ENCODE measurements around the gene PRR35.

DNA sequence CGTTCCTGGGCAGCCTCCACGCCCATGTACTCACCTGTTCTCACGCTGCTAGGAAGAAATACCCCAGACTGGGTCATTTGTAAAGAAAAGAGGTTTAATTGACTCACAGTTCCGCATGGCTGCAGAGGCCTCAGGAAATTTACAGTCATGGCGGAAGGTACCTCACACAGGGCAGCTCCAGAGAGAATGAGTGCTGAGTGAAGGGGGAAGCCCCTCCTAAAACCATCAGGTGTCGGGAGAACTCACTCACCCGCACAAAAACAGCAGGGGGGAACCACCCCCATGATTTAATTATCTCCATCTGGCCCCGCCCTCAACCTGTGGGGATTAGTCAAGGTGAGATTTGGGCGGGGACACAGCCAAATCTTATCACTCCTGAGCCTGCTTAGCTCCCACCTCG is 47.8 kb downstream of the PRR35 start:
- TF ChIP-seq, protein P1, sequence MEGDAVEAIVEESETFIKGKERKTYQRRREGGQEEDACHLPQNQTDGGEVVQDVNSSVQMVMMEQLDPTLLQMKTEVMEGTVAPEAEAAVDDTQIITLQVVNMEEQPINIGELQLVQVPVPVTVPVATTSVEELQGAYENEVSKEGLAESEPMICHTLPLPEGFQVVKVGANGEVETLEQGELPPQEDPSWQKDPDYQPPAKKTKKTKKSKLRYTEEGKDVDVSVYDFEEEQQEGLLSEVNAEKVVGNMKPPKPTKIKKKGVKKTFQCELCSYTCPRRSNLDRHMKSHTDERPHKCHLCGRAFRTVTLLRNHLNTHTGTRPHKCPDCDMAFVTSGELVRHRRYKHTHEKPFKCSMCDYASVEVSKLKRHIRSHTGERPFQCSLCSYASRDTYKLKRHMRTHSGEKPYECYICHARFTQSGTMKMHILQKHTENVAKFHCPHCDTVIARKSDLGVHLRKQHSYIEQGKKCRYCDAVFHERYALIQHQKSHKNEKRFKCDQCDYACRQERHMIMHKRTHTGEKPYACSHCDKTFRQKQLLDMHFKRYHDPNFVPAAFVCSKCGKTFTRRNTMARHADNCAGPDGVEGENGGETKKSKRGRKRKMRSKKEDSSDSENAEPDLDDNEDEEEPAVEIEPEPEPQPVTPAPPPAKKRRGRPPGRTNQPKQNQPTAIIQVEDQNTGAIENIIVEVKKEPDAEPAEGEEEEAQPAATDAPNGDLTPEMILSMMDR (IDR thresholded peaks at IDR 0.05; ENCODE audit: low read depth, low read length, poor library complexity, severe bottlenecking), result no peak
- TF ChIP-seq EZH2phosphoT487 (IDR thresholded peaks at IDR 0.05; ENCODE audit: borderline replicate concordance, low read length), result no peak

Data from DOHH2 (cell line).